KOPT-K1 (cell line): ENCODE results near the gene MDGA2.
"Not testable (repeated sequence)": the region's sequence is repeated elsewhere in the genome, so short reads cannot be mapped to it uniquely, and the experiment has no call there.

ENCODE experiments used
- H3K27ac ChIP-seq: fragments of 200-600 bp; sonication (generic); 2 replicates; pipeline ENCODE4 v1.5.1; 2016; ENCODE audit warnings: antibody characterized with exemption, mild to moderate bottlenecking, low read depth, low read length; ENCODE audit not compliant: poor library complexity, severe bottlenecking
- H3K36me3 ChIP-seq: fragments of 200-600 bp; sonication (generic); 2 replicates; pipeline ENCODE4 v1.5.1; 2017; ENCODE audit warnings: antibody characterized with exemption, mild to moderate bottlenecking, low read length, moderate library complexity; ENCODE audit not compliant: insufficient read depth
- H3K9me3 ChIP-seq: fragments of 200-600 bp; sonication (generic); 2 replicates; pipeline ENCODE4 v1.5.1; 2017; ENCODE audit warnings: antibody characterized with exemption, low read length, mild to moderate bottlenecking; ENCODE audit not compliant: insufficient read depth, poor library complexity, severe bottlenecking

MDGA2 gene

DNA sequence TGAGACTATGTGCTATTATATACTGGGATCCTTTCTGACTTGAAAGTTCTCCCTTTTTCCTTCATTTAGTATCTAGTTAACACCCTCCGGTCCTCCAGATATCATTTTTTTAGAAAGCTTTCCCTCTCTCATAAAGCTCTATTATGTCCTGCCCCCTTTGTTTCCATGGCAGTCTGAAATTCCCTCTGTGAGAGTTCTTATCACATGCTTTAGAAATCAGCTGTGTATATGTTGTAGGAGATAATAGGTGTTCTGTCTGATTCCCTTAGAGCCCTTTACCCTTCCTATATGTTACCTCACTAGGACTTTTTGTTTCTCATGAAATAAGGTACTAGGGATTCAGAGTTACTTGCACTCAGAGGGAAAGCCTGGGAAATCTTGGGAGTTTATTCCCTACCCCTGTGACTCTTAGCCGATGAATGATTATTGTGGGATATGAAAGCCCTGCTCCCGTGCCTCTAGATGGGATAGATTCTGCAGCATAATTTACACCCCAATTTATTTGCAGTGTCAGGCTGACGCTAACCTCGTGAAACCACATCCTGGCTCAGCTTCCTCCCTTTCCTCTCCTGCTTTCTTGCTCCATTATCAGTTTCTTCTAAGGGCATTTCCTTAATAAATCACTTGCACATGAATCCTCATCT lies 448.4 kb downstream of the MDGA2 start:
- H3K27ac ChIP-seq, result no peak overlapping the region
- H3K36me3 ChIP-seq, result no peaks in the 10 kb centered on the region
- H3K9me3 ChIP-seq, result no peaks in the 10 kb centered on the region

DNA sequence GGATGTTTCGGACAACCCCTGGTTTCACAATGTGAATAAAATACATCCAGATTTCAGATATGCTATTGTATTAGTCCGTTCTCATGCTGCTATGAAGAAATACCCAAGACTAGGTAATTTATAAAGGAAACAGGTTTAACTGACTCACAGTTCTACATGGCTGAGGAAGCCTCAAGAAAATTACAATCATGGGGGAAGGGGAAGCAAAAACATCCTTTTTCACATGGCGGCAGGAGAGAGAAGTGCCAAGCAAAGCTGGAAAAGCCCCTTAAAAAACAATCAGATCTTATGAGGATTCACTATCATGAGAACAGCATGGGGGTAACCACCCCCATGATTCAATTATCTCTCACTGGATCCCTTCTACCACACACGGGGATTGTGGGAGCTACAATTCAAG lies 451.7 kb downstream of the MDGA2 start:
- H3K27ac ChIP-seq, result no peak overlapping the region
- H3K36me3 ChIP-seq, result no peaks in the 10 kb centered on the region
- no peaks in the 10 kb centered on the region for H3K9me3 ChIP-seq

DNA sequence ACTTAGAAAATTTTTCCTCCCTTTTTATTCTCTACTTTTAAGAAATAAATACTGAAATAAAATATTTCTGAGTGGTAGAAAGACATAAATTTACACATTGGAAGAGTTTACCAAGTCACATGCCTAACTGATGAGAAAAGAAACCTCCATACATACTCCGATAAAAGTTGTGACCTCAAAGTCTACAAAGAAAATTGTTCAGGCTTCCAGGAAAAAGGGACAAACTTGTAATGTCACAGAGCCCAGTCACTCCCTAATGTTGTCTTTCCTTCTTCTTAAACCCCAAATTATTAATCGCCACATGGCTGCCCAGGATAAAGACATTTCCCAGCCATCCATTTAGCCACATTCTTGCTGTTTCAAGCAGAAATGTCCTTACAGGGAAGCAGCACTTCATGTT lies 455.3 kb downstream of the MDGA2 start:
- no peak overlapping the region for H3K27ac ChIP-seq
- no peaks in the 10 kb centered on the region for H3K9me3 ChIP-seq
- no peaks in the 10 kb centered on the region for H3K36me3 ChIP-seq

DNA sequence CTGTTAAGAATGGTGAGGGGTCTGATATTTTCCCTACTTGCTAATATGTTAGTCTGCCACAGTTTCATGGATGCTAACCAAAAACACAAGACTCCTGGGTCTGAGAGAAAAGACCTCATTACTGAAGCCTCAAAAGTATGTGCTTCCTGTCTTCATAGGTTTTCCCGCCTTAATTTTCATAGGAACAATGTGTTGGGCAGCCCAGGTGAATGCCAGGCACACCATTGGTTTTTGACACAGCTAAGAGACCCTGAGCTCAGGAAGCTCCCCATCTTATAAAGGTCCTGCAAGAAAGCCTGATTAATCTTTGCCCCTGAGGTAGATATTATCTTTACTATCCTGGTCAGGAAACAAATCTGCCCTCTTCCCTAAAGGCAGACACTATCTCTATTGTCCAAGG lies 464.1 kb downstream of the MDGA2 start:
- H3K9me3 ChIP-seq, result no peaks in the 10 kb centered on the region
- H3K27ac ChIP-seq, result no peak overlapping the region
- no peaks in the 10 kb centered on the region for H3K36me3 ChIP-seq

DNA sequence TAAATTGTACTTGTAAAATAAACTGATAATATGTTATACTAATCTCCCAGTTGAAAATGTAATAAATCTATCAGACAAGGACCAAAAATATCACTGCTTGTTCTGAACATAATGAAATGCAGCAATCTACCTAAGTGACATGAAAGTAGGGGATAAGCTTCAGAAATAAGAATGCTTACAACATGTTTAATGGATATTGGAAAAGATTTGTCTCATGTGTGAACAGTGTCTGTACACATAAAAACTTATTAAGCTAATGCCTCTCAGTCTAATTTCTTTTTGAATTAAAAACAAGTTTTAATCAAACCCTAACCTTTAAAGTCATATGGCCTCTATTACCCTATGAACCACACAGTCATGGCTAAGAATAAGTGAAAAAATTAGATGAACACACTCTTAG lies 465.3 kb downstream of the MDGA2 start:
- H3K27ac ChIP-seq, result no peak overlapping the region
- no peaks in the 10 kb centered on the region for H3K9me3 ChIP-seq
- H3K36me3 ChIP-seq, result no peaks in the 10 kb centered on the region

DNA sequence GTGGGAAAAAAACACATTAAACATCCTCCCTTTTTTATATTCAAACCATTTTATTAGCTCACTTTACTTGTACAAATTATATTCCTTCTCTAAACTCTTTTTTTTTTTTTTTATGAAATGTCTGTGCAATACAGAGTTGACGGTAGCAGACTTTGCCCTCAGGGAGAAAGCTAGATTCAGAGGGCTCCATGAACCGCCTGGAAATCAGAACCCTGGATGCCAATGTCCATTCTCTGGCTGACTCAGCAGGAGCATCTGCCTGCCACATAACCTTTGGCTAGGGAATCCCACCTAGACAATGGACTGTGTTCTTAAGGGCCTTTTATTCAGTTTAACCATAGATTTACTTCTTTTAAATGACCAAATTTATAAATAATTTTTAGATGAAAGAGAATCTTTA lies 467.0 kb downstream of the MDGA2 start:
- Histone ChIP-seq H3K27ac (no peak overlapping the region), H3K9me3 (no peaks in the 10 kb centered on the region), H3K36me3 (no peaks in the 10 kb centered on the region)

DNA sequence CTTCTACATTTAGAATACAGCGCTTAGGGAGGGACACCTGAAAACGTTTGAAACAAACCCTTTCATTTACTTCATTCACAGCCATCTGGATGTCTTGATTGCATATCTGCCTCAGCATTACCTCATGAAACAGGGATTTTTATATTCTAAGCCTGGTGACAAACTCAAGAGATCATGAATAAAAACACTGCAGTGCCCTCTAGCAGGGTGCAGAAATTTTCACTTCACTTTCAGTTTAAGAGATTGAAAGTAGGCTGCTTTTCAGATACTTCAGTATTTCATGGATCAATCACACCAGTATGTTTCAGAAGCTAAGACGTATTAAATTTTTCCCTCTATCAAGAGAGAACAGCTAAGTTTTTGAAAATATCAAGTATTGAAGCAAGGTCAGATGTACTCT lies 467.8 kb downstream of the MDGA2 start:
- H3K27ac ChIP-seq, result no peak overlapping the region
- H3K9me3 ChIP-seq, result no peaks in the 10 kb centered on the region
- H3K36me3 ChIP-seq, result no peaks in the 10 kb centered on the region

DNA sequence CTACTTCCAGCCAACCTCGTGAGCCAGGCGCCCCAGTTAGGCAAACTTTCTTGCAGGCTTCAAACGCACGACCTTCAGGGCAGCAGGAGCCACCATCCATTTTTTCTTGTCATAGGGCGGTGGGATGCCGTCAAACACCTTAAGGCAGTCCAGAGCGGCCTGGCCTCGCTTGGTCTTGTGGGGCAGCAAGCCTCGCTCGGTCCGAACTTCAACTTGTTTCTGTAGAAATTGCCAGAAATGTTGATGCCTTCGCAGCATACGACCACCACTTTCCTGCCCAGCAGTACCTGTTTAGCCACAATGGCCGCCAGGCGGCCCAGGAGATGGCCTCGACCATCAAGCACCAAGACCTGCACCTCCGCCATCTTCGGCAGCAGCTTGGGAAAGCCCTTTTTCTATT lies 474.7 kb downstream of the MDGA2 start:
- H3K36me3 ChIP-seq, result no peaks in the 10 kb centered on the region

DNA sequence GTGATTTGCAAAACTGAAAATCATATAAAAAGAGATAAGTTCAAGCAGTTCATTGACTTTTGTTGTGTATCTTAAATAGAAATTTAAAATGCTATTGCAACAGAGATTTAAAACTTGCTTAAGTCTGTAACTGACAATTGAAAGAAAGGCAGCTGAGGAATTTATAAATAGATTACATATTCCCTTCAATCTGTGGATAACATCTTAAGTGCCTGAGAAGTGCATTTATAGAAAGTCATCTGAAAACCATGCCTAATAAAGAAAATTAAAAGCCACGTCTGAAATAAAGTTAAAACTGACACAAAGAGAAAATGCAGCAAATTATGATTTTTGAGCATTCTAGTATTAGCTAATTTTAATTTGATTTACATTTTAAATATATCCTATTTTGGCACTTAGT lies 479.8 kb downstream of the MDGA2 start:
- no peaks in the 10 kb centered on the region for H3K9me3 ChIP-seq

More for the DNA sequence above, 474.7 kb downstream of the MDGA2 start:
- Histone ChIP-seq H3K27ac (no peak overlapping the region), H3K9me3 (no peaks in the 10 kb centered on the region)

DNA sequence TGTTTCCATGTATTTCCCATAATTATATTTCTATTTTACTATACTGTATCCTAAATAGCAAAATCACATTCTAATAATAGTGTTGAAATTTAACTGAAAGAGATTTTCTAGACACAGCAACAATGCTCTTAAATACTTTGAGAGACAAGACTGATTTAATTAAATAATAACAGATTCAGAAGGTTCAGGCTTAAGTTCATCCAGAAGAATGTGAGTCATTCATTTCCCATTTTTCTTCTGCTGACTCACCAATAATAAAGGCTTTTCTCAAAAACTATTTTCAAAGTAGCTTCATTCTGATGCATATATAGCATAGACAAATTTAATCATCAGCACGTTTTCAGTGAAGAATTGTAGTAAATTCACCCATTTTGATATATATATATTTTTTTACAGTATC lies 481.4 kb downstream of the MDGA2 start:
- no peaks in the 10 kb centered on the region for H3K36me3 ChIP-seq
- no peak overlapping the region for H3K27ac ChIP-seq
- H3K9me3 ChIP-seq, result no peaks in the 10 kb centered on the region

More for the DNA sequence above, 479.8 kb downstream of the MDGA2 start:
- no peak overlapping the region for H3K27ac ChIP-seq
- H3K36me3 ChIP-seq, result no peaks in the 10 kb centered on the region

DNA sequence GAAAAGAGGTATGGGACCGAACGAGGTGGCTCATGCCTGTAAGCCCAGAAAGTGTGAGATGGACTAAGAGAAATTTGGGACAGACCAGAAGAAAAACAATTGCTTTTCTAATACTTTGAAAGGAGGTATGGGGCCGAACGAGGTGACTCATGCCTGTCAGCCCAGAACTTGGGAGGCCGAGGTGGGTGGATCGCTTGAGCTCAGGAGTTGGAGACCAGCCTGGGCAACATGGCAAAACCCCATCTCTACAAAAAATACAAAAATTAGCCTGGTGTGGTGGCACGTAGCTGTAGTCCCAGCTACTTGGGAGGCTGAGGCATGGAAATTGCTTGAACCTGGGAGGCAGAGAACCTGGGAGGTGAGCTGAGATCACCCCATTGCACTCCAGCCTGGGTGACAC lies 483.2 kb downstream of the MDGA2 start:
- H3K9me3 ChIP-seq, H3K27ac ChIP-seq: not testable (repeated sequence)

DNA sequence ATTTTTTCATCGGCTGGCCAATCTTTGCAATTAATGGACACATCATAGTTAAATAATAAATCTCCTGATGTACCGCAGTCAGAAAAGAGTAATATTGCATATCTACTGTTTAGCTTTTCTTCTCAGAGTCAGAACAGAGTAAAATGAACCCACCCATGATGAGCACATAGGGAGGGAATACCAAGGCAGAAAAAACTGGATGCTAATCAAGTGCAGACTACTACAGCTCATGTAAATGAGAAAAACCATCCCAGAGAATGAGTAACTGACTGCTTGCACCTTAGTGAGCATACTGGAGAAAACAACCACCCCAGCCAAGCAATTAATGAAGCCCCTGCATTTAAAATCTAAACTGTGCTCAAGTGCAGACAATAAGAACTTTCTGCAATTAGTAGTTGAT lies 483.7 kb downstream of the MDGA2 start:
- H3K27ac ChIP-seq, result no peak overlapping the region
- no peaks in the 10 kb centered on the region for H3K36me3 ChIP-seq
- no peaks in the 10 kb centered on the region for H3K9me3 ChIP-seq

More for the DNA sequence above, 483.2 kb downstream of the MDGA2 start:
- H3K36me3 ChIP-seq, result not testable (repeated sequence)

DNA sequence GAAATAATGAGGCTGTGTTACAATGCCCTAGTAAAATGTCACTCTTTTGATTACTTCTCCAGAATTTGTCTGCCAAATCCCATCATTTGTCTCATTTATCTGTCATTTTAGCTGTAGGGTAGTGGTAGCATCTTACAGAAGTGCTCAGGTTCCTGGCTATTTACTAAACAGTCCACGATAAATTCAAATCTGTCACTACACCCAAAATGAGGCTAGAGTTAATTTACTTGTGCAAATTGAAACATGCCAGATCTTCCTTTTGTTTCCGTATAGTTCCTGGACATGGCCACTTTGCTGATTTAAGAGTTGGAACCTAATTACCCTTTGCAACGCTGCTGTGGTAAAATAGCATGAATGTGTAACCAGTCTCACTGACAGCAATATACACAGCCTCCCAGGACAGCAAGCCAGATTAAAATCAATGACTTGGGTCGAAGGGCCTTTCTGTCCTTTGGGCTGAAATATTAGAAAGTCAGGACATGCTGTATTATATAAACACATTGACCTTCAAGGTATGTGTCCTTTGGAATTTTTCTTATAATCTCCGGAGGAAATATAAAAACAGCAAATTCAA lies 485.4 kb downstream of the MDGA2 start:
- H3K36me3 ChIP-seq, result no peaks in the 10 kb centered on the region
- H3K27ac ChIP-seq, result no peak overlapping the region
- H3K9me3 ChIP-seq, result no peaks in the 10 kb centered on the region

DNA sequence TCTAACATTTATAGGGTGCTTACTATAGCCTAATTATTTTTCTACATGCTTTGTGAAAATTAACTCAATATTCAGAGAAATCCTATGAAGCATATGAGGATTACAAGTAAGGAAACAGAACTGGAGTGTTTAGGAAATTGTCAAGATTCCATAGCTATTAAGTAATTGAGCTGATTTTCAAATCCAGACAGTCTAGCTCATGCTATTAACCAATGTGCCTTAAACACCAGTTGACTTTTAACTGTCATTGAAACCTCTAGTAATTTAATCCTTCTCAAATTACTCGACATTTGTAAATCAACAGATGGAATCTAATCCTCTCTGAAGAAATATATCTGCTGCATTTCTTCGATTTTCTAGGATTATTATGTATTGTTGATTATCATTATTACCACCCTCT lies 488.9 kb downstream of the MDGA2 start:
- H3K36me3 ChIP-seq, result no peaks in the 10 kb centered on the region
- H3K9me3 ChIP-seq, result no peaks in the 10 kb centered on the region
- H3K27ac ChIP-seq, result no peak overlapping the region

DNA sequence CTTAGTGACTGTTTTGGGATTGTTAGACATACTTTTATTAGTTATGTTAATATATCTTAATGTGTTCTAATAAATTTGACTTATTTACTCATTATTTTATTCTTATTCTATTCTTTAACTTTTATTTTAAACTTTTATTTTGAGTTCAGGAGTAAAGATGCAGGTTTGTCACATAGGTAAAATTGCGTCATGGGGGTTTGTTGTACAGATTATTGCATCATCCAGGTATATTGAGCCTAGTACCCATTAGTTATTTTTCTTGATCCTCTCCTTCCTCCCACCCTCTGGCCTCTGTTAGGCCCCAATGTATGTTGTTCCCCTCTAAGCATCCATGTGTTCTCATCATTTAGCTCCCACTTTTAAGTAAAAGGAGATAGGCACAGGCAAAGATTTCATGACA lies 495.5 kb downstream of the MDGA2 start:
- no peaks in the 10 kb centered on the region for H3K36me3 ChIP-seq
- no peak overlapping the region for H3K27ac ChIP-seq
- H3K9me3 ChIP-seq, result no peaks in the 10 kb centered on the region

DNA sequence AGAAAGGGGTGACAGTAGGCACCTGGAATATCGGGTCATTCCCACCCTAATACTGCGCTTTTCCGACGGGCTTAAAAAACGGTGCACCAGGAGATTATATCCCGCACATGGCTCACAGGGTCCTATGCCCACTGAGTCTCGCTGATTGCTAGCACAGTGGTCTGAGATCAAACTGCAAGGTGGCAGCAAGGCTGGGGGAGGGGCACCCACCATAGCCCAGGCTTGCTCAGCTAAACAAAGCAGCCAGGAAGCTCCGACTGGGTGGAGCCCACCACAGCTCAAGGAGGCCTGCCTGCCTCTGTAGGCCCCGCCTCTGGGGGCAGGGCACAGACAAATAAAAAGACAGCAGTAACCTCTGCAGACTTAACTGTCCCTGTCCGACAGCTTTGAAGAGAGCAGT lies 503.5 kb downstream of the MDGA2 start:
- H3K36me3 ChIP-seq, H3K27ac ChIP-seq, H3K9me3 ChIP-seq: not testable (repeated sequence)
